Testis (tissue), 2 donors: ENCODE measurements around the gene KATNIP.

Source experiments
- POLR2A ChIP-seq: fragments of 450-650 bp; IDR thresholded peaks from one replicate; pipeline ENCODE4 v1.6.1; 2017; ENCODE audit warnings: antibody characterized with exemption, mild to moderate bottlenecking, moderate library complexity
- TF ChIP-seq, protein P1 (sequence below), 3 experiments: fragments of 450-650 bp in 2 of 3; fragments of 200-600 bp in 1 of 3; sonication (generic) in 1 of 3; IDR thresholded peaks; one replicate each; pipeline ENCODE4 v1.5.1; 2016 to 2019; ENCODE audit warnings: antibody characterized with exemption in 3 of 3, mild to moderate bottlenecking in 2 of 3, moderate library complexity in 1 of 3

DNA sequence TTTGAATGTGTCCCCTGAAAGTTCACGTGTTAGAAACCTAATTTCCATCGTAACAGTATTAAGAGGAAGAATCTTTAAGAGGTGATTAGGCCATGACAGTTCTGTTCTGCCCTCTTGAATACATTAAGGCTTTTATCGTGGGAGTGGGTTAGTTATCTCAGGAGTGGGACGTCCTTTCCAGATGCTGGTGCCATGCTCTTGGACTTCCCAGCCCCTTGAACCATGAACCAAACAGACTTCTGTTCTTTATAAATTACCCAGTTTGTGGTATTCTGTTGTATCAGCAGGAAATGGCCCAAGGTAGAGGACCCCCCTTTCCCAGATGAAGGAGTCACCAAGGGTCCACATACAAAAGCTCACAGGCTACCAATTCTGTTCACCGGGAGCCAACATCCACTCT is 10.3 kb upstream of the KATNIP start:
- TF ChIP-seq POLR2A = no peak
- TF ChIP-seq, protein P1, sequence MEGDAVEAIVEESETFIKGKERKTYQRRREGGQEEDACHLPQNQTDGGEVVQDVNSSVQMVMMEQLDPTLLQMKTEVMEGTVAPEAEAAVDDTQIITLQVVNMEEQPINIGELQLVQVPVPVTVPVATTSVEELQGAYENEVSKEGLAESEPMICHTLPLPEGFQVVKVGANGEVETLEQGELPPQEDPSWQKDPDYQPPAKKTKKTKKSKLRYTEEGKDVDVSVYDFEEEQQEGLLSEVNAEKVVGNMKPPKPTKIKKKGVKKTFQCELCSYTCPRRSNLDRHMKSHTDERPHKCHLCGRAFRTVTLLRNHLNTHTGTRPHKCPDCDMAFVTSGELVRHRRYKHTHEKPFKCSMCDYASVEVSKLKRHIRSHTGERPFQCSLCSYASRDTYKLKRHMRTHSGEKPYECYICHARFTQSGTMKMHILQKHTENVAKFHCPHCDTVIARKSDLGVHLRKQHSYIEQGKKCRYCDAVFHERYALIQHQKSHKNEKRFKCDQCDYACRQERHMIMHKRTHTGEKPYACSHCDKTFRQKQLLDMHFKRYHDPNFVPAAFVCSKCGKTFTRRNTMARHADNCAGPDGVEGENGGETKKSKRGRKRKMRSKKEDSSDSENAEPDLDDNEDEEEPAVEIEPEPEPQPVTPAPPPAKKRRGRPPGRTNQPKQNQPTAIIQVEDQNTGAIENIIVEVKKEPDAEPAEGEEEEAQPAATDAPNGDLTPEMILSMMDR (IDR thresholded peaks at IDR 0.05) = no peak
